Activated T-helper 1 cell treated with anti-CD3 and anti-CD28 coated beads, Interleukin-2, amount 50 U/mL, for 16 hours (primary cell): Measurements from ENCODE around the gene OCLN.
A peak's percentile ranks its signal among the peaks of the same experiment; 100 is the strongest.
"Not testable (repeated sequence)": the region's sequence is repeated elsewhere in the genome, so short reads cannot be mapped to it uniquely, and the experiment has no call there.

Experiments
- DNase-seq, 2 donors: peaks; one replicate each; pipeline ENCODE4 v3.0.0-alpha.2; 2020; ENCODE audit warnings: low read depth in 1 of 2, low spot score in 1 of 2

The OCLN gene

GRCh38 chr5:69527128-69527770 is 34.7 kb downstream of the OCLN start:
- DNase-seq, result no peak

- no peak for DNase-seq
Observed at GRCh38 chr5:69528035-69528434, 35.4 kb downstream of the OCLN start.

GRCh38 chr5:69528609-69529008 is 36.0 kb downstream of the OCLN start:
- no peak for DNase-seq

GRCh38 chr5:69530561-69531405 is 38.2 kb downstream of the OCLN start:
- no peak for DNase-seq

- no peak for DNase-seq
Observed at GRCh38 chr5:69531406-69531801, 38.8 kb downstream of the OCLN start.

DNA sequence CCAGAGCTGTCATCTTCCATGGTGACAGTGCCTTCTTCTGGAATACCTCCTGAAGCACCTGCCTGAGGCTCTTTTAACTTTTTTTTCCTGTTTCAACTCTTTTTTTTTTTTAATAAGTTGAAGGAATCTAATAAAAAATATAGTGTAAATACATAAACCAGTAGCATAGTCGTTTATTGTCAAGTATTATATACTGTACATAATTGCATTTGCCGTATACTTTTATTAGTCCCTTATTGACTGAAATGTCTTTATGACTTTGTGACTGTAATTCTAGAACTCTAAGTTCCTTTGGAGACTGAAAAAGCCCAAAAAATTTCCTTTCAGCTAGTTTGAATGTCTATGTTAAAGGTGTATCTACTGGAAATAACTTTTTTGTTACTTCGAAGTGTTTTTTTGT is 45.3 kb downstream of the OCLN start:
- not testable (repeated sequence) for DNase-seq

GRCh38 chr5:69538735-69539134 is 46.1 kb downstream of the OCLN start:
- DNase-seq, result not testable (repeated sequence)

- not testable (repeated sequence) for DNase-seq
Observed at GRCh38 chr5:69541347-69541746, 48.8 kb downstream of the OCLN start.

DNA sequence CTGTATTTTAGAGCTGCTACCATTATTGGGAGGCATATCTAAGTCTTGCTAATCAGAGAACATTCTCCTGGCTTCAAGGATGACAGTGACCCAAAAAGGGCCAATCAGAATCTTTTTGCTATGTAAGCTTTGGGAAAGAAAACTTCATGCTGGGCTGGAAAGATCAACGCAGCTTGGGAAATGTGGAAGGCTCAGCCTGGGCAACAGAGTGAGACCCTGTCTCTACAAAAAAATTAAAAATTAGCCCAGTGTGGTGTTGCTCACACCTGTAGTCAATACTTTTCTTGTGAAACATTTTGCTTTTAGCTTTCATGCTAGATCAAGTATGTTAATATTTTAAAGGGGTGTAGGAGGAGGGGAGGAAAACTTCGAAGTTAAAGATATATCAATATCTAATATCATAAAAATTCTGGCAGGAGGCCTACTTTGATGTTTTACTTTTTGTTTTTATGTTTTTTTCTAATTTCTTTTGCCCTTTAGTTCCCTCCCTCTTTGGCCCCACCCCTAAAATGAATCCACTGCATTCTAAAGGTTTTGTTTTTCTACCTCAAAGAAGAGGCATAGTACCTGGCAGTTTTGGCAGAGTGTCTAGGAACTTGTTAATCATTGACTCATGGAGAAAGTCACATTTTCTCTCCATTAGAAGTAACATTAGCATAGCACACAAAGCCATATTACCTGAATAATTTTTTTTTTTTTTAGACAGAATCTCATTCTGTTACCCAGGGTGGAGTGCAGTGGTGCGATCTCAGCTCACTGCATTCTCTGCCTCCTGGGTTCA is 50.4 kb downstream of the OCLN start:
- not testable (repeated sequence) for DNase-seq

GRCh38 chr5:69544602-69545001 is 52.0 kb downstream of the OCLN start:
- not testable (repeated sequence) for DNase-seq

DNA sequence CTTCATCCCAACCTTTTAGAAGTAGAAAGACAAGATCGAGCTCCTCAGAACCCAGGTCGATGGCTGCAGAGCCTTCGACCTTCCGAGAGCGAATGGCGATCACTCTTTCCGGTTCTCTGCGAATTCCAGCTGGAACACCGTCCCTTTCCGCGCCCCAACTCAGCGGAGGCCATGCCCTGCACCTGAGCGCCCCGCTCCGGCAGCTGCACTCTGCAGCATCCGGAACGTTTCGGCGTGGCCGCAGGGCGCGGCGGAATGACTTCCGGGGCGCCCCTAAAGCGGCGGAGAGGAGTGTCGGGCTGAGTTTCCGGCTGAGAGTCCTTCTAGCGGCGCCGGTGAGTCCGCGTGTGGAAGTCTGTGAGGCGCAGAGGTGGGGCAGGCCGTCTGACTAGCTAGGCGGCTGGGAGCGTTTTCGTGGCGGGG is 67.3 kb downstream of the OCLN start, which contains the start of gene GTF2H2C:
Gene GTF2H2C, plus strand, starts transcription at position 284 of the 423 bp plus-strand sequence. CDS start 4,942 bp downstream, outside the sequence.
- DNase-seq, result peak; percentile 52 to 59

- DNase-seq, result not testable (repeated sequence)
Observed at GRCh38 chr5:69560587-69561431, 68.2 kb downstream of the OCLN start.

- not testable (repeated sequence) for DNase-seq
Observed at GRCh38 chr5:69566172-69566571, 73.6 kb downstream of the OCLN start.

GRCh38 chr5:69568072-69568471 is 75.5 kb downstream of the OCLN start:
- not testable (repeated sequence) for DNase-seq

DNA sequence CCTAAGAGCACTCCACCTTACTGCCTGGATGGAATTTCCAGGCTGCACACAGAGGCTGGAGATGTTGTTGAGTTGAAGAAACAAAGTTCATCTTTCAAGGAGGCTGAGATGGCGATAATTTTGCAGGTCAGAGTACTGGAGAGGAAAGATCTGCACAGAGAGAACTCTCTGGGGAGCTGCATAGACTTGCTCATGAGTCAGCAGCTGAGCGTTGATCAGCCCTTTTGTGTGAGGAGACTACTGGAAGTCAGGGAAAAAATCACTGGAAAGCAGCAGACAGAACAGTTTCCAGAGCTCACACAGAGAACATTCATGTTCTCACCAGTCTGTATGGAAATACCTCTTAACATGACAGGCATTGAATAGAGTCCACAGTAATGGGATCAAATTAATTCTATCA is 90.8 kb downstream of the OCLN start:
- DNase-seq, result not testable (repeated sequence)

DNA sequence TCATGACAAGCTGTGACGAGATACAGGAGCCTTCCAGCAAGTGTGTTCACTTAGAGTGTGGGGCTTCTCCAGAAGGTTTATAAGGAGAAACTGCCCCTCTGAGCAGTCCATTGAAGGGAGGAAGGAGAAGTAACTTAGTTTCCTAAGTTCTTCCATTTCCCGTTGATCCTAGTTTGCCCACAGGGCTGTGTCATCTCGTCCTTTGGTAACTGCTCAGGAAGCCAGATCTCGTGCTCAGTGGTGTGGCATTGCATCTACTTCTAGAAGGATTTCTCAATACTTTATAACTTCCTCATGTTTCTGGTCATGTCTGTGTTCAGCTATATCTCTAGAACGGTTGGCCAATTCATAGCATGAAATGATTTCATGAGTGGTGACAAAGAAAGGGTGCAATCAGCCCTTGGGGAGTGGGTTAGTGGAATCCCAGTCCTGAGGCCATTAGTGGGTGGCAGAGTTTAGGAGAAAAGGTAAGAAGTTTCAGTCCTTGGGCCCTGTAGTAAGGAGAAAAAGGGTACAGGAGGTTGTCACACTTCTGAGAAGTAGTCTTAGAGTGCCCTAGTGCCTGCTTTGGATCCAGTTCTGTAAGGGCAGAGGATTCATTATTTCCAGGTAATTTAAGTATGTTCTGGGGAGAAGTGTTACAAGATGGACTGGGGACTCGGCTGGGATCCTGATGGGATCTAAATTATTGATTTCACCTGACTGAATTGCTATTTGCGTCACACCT is 103.7 kb downstream of the OCLN start:
- not testable (repeated sequence) for DNase-seq

DNA sequence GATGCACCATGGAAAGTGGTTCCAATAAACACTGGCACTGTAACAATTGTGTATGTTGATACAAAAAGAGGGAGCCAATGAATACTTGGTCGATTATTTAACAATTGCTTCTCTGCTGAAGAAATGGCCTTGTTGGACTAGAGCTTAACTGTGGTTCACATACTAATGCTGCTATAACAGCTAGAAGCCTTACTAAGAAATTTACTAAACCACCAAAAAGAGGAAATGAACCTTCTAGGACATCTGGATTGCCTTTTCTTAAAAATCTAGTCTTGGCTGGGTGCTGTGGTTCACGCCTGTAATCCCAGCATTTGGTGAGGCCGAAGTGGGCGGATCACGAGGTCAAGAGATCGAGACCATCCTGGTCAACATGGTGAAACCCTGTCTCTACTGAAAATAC is 109.4 kb downstream of the OCLN start:
- not testable (repeated sequence) for DNase-seq

- DNase-seq, result not testable (repeated sequence)
Observed at GRCh38 chr5:69606839-69607238, 114.2 kb downstream of the OCLN start.
